VCaP (cell line): ENCODE data around the gene SLX4.

Experiments
- H3K27ac ChIP-seq: fragments of 450-650 bp; 2 replicates; pipeline ENCODE4 v1.5.1; 2017
- CTCF ChIP-seq: fragments of 450-650 bp; conservative IDR thresholded peaks from 2 replicates; pipeline ENCODE4 v1.5.1; 2017; ENCODE audit warnings: mild to moderate bottlenecking, moderate library complexity

Gene SLX4

GRCh38 chr16:3532741-3533140, 78.7 kb downstream of the SLX4 start:
- H3K27ac ChIP-seq, result no peak overlapping the region
- no peak for TF ChIP-seq CTCF
